H1 (cell line): Measurements from ENCODE around the gene RRAGB. TPM values are rescaled to one million over a fixed set of nuclear protein-coding genes. Genes with fewer than 3 reads are reported as not detected.

ENCODE experiments used
- CTCF ChIA-PET: fragments of 300-600 bp; sonication (Branson Sonifier 250); formaldehyde crosslinking; loops from one replicate; lab custom pipeline; 2021; ENCODE audit not compliant: partially characterized antibody; lab: Charles Lee
- POLR2A ChIA-PET: fragments of 300-600 bp; sonication (Branson Sonifier 250); formaldehyde crosslinking; loops from one replicate; lab custom pipeline; 2021; ENCODE audit warnings: inconsistent platforms; ENCODE audit not compliant: partially characterized antibody; lab: Charles Lee
- DNase-seq, 2 experiments: peaks; one replicate each; pipeline versions ENCODE4 v3.0.0 to v3.0.0-alpha.2; 2010 to 2022; ENCODE audit warnings: low spot score in 2 of 2, low read depth in 1 of 2, mixed read lengths in 1 of 2
- FAIRE-seq: peaks from 2 replicates; lab custom pipeline; 2011; peaks lifted over from hg19 to GRCh38; lab: Jason Lieb, UNC
- H2AFZ ChIP-seq: 2 replicates; pipeline ENCODE4 v1.8.1; 2012; ENCODE audit warnings: low read length, inconsistent platforms
- H2AK5ac ChIP-seq: 2 replicates; pipeline ENCODE4 v1.6.1; 2013; ENCODE audit warnings: low read depth, low read length
- H2BK120ac ChIP-seq: replicated peaks from 2 replicates; pipeline ENCODE3; 2013; ENCODE audit warnings: low read depth, low read length, inconsistent platforms
- H2BK12ac ChIP-seq: 2 replicates; pipeline ENCODE4 v1.6.1; 2013; ENCODE audit warnings: low read depth, low read length
- H2BK15ac ChIP-seq: 2 replicates; pipeline ENCODE4 v1.6.1; 2013; ENCODE audit warnings: low read length
- H2BK20ac ChIP-seq: 2 replicates; pipeline ENCODE4 v1.6.1; 2013; ENCODE audit warnings: low read length
- H2BK5ac ChIP-seq: 2 replicates; pipeline ENCODE4 v1.6.1; 2013; ENCODE audit warnings: low read depth, low read length
- H3K14ac ChIP-seq: 2 replicates; pipeline ENCODE4 v1.6.1; 2013; ENCODE audit warnings: inconsistent platforms; ENCODE audit not compliant: insufficient read length
- H3K18ac ChIP-seq: 2 replicates; pipeline ENCODE4 v1.6.1; 2013; ENCODE audit warnings: low read length; ENCODE audit errors: extremely low read depth
- H3K23ac ChIP-seq: 2 replicates; pipeline ENCODE4 v1.6.1; 2013; ENCODE audit warnings: inconsistent platforms; ENCODE audit not compliant: insufficient read length
- H3K23me2 ChIP-seq: 2 replicates; pipeline ENCODE4 v1.6.1; 2013; ENCODE audit warnings: low read depth, low read length
- H3K27ac ChIP-seq: 2 replicates; pipeline ENCODE4 v1.6.1; 2011; ENCODE audit warnings: low read depth, low read length, inconsistent platforms
- H3K27me3 ChIP-seq, 4 experiments: replicated peaks in 1 of 4; 1 replicate in 1 of 4; 2 replicates in 3 of 4; pipeline versions ENCODE4 v1.6.1 to v1.8.1; 2011 to 2013; ENCODE audit warnings: low read length in 3 of 4, mild to moderate bottlenecking in 3 of 4, inconsistent platforms in 2 of 4, mixed read lengths in 2 of 4, moderate library complexity in 1 of 4; ENCODE audit not compliant: control insufficient read depth in 3 of 4, insufficient read depth in 3 of 4; ENCODE audit errors: extremely low read depth in 1 of 4
- H3K36me3 ChIP-seq, 4 experiments: 2 replicates each; pipeline versions ENCODE4 v1.6.1 to v1.8.1; 2011 to 2013; ENCODE audit warnings: mild to moderate bottlenecking in 4 of 4, low read length in 3 of 4, moderate library complexity in 2 of 4, control low read depth in 1 of 4, inconsistent platforms in 1 of 4; ENCODE audit not compliant: insufficient read depth in 4 of 4, control insufficient read depth in 2 of 4
- H3K4ac ChIP-seq: replicated peaks from 2 replicates; pipeline ENCODE3; 2013; ENCODE audit warnings: low read length, low read depth, mixed read lengths, inconsistent platforms; ENCODE audit not compliant: insufficient read length
- H3K4me1 ChIP-seq, 4 experiments: replicated peaks in 1 of 4; 1 replicate in 1 of 4; 2 replicates in 3 of 4; pipeline versions ENCODE4 v1.6.1 to v1.8.1; 2011 to 2013; ENCODE audit warnings: low read length in 3 of 4, inconsistent platforms in 2 of 4, mixed read lengths in 1 of 4; ENCODE audit not compliant: insufficient read depth in 4 of 4, control insufficient read depth in 3 of 4
- H3K4me2 ChIP-seq, 2 experiments: 2 replicates each; pipeline versions ENCODE4 v1.6.1 to v1.8.1; 2011 to 2013; ENCODE audit warnings: low read depth in 2 of 2, low read length in 2 of 2, control low read depth in 1 of 2, inconsistent platforms in 1 of 2, mild to moderate bottlenecking in 1 of 2; ENCODE audit not compliant: insufficient read depth in 1 of 2
- H3K4me3 ChIP-seq, 4 experiments: fragments of 200-600, 300-600 bp in 1 of 4; sonication (generic), shearing (Covaris generic), sonication (Bioruptor Twin) in 1 of 4; 2 replicates each; pipeline versions ENCODE4 v1.5.1 to v1.8.1; 2011 to 2016; ENCODE audit warnings: low read length in 4 of 4, low read depth in 3 of 4, control low read depth in 2 of 4, inconsistent platforms in 2 of 4, mild to moderate bottlenecking in 2 of 4, mixed read lengths in 1 of 4, moderate library complexity in 1 of 4; ENCODE audit not compliant: insufficient read depth in 2 of 4; ENCODE audit errors: extremely low read depth in 1 of 4
- H3K56ac ChIP-seq: replicated peaks from 2 replicates; pipeline ENCODE3; 2013; ENCODE audit warnings: low read depth, mild to moderate bottlenecking, mixed read lengths, low read length, inconsistent platforms; ENCODE audit not compliant: insufficient read length
- H3K79me1 ChIP-seq: 2 replicates; pipeline ENCODE4 v1.6.1; 2013; ENCODE audit warnings: low read depth, low read length, control low read depth
- H3K79me2 ChIP-seq, 2 experiments: 2 replicates each; pipeline versions ENCODE4 v1.6.1 to v1.8.1; 2012 to 2013; ENCODE audit warnings: low read length in 2 of 2, mild to moderate bottlenecking in 2 of 2, inconsistent platforms in 1 of 2; ENCODE audit not compliant: insufficient read depth in 2 of 2, control insufficient read depth in 1 of 2
- H3K9ac ChIP-seq, 4 experiments: replicated peaks in 1 of 4; 1 replicate in 1 of 4; 2 replicates in 3 of 4; pipeline versions ENCODE4 v1.6.1 to v1.8.1; 2011 to 2013; ENCODE audit warnings: low read depth in 3 of 4, low read length in 3 of 4, control low read depth in 2 of 4, mild to moderate bottlenecking in 2 of 4, moderate library complexity in 2 of 4, inconsistent platforms in 1 of 4; ENCODE audit errors: extremely low read depth in 1 of 4
- H3K9me3 ChIP-seq, 2 experiments: 2 replicates each; pipeline versions ENCODE4 v1.6.1 to v1.8.1; 2012 to 2013; ENCODE audit warnings: mild to moderate bottlenecking in 2 of 2, moderate library complexity in 2 of 2, control low read depth in 1 of 2, inconsistent platforms in 1 of 2, low read depth in 1 of 2, low read length in 1 of 2, mixed read lengths in 1 of 2; ENCODE audit not compliant: insufficient read depth in 2 of 2
- H4K20me1 ChIP-seq, 2 experiments: replicated peaks in 1 of 2; 2 replicates each; pipeline versions ENCODE3 to v1.8.1; 2011 to 2013; ENCODE audit warnings: inconsistent platforms in 2 of 2, low read length in 2 of 2, mild to moderate bottlenecking in 1 of 2; ENCODE audit not compliant: insufficient read depth in 2 of 2, control insufficient read depth in 1 of 2
- H4K5ac ChIP-seq: 2 replicates; pipeline ENCODE4 v1.6.1; 2013; ENCODE audit warnings: low read length, low read depth, mixed read lengths, inconsistent platforms; ENCODE audit not compliant: insufficient read length
- H4K8ac ChIP-seq: 2 replicates; pipeline ENCODE4 v1.8.0; 2013; ENCODE audit warnings: mild to moderate bottlenecking, moderate library complexity, low read length, inconsistent platforms; ENCODE audit not compliant: insufficient read depth; ENCODE audit errors: extremely low read depth
- H4K91ac ChIP-seq: replicated peaks from 2 replicates; pipeline ENCODE3; 2013; ENCODE audit warnings: low read length, mixed read lengths, inconsistent platforms; ENCODE audit not compliant: insufficient read length
- WGBS, 2 experiments: shearing (Covaris generic) in 1 of 2; methylation state at CpG; one replicate each; pipeline versions ENCODE4 v1.1.6 to v1.1.7; 2013 to 2015; ENCODE audit warnings: low lambda C conversion rate in 2 of 2, mixed read lengths in 2 of 2, inconsistent platforms in 1 of 2, low coverage in 1 of 2, missing lambda C conversion rate in 1 of 2; ENCODE audit not compliant: insufficient replicate concordance in 2 of 2, insufficient coverage in 1 of 2, insufficient read length in 1 of 2; ENCODE audit errors: extremely low coverage in 1 of 2, missing lambda C conversion rate in 1 of 2; 5-methylcytosine and 5-hydroxymethylcytosine counted together
- polyA plus RNA-seq, 7 experiments: library from polyadenylated mRNA; depleted of rRNA in 3 of 7; stranded (reverse) in 5 of 7; unstranded in 2 of 7; fragments of >200 nt in 5 of 7; fragments of 200-250 nt in 2 of 7; gene quantifications; 1 replicate in 5 of 7; 2 replicates in 1 of 7; 4 replicates in 1 of 7; pipeline versions ENCODE4 v1.2.1 to v1.2.3, GENCODE V29; 2011 to 2013; ENCODE audit warnings: missing spikeins in 2 of 7, mixed read lengths in 2 of 7
- total RNA-seq: library from RNA; stranded (reverse); fragmentation: NEBNext Ultra II Directional; extraction: Animal tissue kit (Norgen Biotek cat#: 25700); gene quantifications from 2 replicates; pipeline ENCODE4 v1.2.1, GENCODE V29; 2021

The RRAGB gene
- total and polyA plus RNA-seq, 2 of the 8 experiments (the other 6 are each of a cell fraction or from before 2014, with no cell fraction given) = 5.8 to 6.8 TPM

- H4K91ac ChIP-seq = no peak overlapping the region
- no peak overlapping the region for H2BK20ac ChIP-seq
- no peaks in the 10 kb centered on the region for H3K27me3 ChIP-seq
- H2BK120ac ChIP-seq = no peak overlapping the region
- H3K79me2 ChIP-seq = no peaks in the 10 kb centered on the region
- H3K79me1 ChIP-seq = no peaks in the 10 kb centered on the region
- H2BK15ac ChIP-seq = no peak overlapping the region
- no peak overlapping the region for H3K27ac ChIP-seq
- no peak overlapping the region for H4K5ac ChIP-seq
- H4K8ac ChIP-seq = no peak overlapping the region
- no peak overlapping the region for H3K4me3 ChIP-seq
- no peak overlapping the region for H3K4ac ChIP-seq
- no peaks in the 10 kb centered on the region for H3K9me3 ChIP-seq
- H3K4me2 ChIP-seq = no peak overlapping the region
- DNase-seq = no peak
- no peaks in the 10 kb centered on the region for H3K4me1 ChIP-seq
- ChIA-PET POLR2A (no interaction called here), CTCF (no interaction called here)
- H3K56ac ChIP-seq = no peak overlapping the region
- H3K9ac ChIP-seq = no peak overlapping the region
- WGBS, 2 experiments = 92% methylated on average over 2 of the region's 2 CpGs; no CpG with 5 or more reads in 1 of the 2 experiments
- H2AFZ ChIP-seq = no peak overlapping the region
- peaks cover 0 to 4% (median 0%) of the 10 kb centered on the region in 4 experiments; a peak in 1 of 8 replicates for H3K36me3 ChIP-seq
- no peaks in the 10 kb centered on the region for H3K23me2 ChIP-seq
- no peak overlapping the region for H2BK12ac ChIP-seq
- H4K20me1 ChIP-seq = no peaks in the 10 kb centered on the region
- H2BK5ac ChIP-seq = no peak overlapping the region
- no peak overlapping the region for H3K23ac ChIP-seq
- H3K18ac ChIP-seq = no peak overlapping the region
- FAIRE-seq = no peak
- no peak overlapping the region for H3K14ac ChIP-seq
- H2AK5ac ChIP-seq = no peak overlapping the region
These were observed 25.1 kb downstream of the RRAGB start for GRCh38 chrX:55742649-55743048.
